Chondrocyte (in vitro differentiated cells): ENCODE results near the gene ARHGAP24. TPM values are rescaled to one million over a fixed set of nuclear protein-coding genes. Genes with fewer than 3 reads are reported as not detected.

Experiments
- DNase-seq: peaks from one replicate; pipeline ENCODE4 v3.0.0; 2021; ENCODE audit warnings: mixed read lengths, low spot score
- H3K27ac Mint-ChIP-seq: one replicate; pipeline ENCODE4 v1.8.0; 2021; ENCODE audit warnings: mild to moderate bottlenecking, moderate library complexity, mixed read lengths; ENCODE audit not compliant: unreplicated experiment
- H3K27me3 Mint-ChIP-seq: 2 replicates; pipeline ENCODE4 v1.8.0; 2021; ENCODE audit warnings: low read depth, mixed read lengths
- H3K36me3 Mint-ChIP-seq: 2 replicates; pipeline ENCODE4 v1.8.0; 2021; ENCODE audit warnings: low read depth, mixed read lengths
- H3K4me1 Mint-ChIP-seq: 2 replicates; pipeline ENCODE4 v1.8.0; 2021; ENCODE audit warnings: low read depth, mild to moderate bottlenecking, mixed read lengths
- H3K4me3 Mint-ChIP-seq: one replicate; pipeline ENCODE4 v1.8.0; 2021; ENCODE audit warnings: mild to moderate bottlenecking, moderate library complexity, mixed read lengths; ENCODE audit not compliant: unreplicated experiment
- H3K9me3 Mint-ChIP-seq: 2 replicates; pipeline ENCODE4 v1.8.0; 2021; ENCODE audit warnings: low read depth, mixed read lengths
- CTCF ChIP-seq: fragments of 200-600 bp; sonication (generic); IDR thresholded peaks from 2 replicates; pipeline ENCODE4 v1.5.0; 2021; ENCODE audit warnings: antibody characterized with exemption, mild to moderate bottlenecking, moderate library complexity
- total RNA-seq: library from RNA; stranded (reverse); gene quantifications from 3 replicates; pipeline ENCODE4 v1.2.1, GENCODE V29; 2021

The ARHGAP24 gene
- total RNA-seq, 1 donor from 2014 or later = 22.0 TPM

- Mint-ChIP-seq H3K9me3 (no peaks in the 10 kb centered on the region), H3K27me3 (no peaks in the 10 kb centered on the region), H3K27ac (peak overlapping the region; percentile 82), H3K36me3 (no peaks in the 10 kb centered on the region), H3K4me1 (peaks cover 89% of the 10 kb centered on the region), H3K4me3 (peak overlapping the region; percentile 12)
- no peak for DNase-seq
- TF ChIP-seq CTCF = no peak
Measured at GRCh38 chr4:85793233-85793585, 318.3 kb downstream of the ARHGAP24 start.

- Mint-ChIP-seq H3K4me1 (peaks cover 47% of the 10 kb centered on the region), H3K9me3 (peaks cover 4% of the 10 kb centered on the region), H3K27ac (peak overlapping the region; percentile 27), H3K4me3 (no peak overlapping the region), H3K27me3 (no peaks in the 10 kb centered on the region), H3K36me3 (peaks cover 2% of the 10 kb centered on the region)
- DNase-seq = no peak
- TF ChIP-seq CTCF = no peak
Measured at GRCh38 chr4:85798012-85798770, 323.2 kb downstream of the ARHGAP24 start.

- H3K27ac Mint-ChIP-seq = no peak overlapping the region
- peaks cover 4% of the 10 kb centered on the region for H3K9me3 Mint-ChIP-seq
- DNase-seq = no peak
- TF ChIP-seq CTCF = no peak
- peaks cover 29% of the 10 kb centered on the region for H3K4me1 Mint-ChIP-seq
- peaks cover 2% of the 10 kb centered on the region for H3K36me3 Mint-ChIP-seq
- no peaks in the 10 kb centered on the region for H3K27me3 Mint-ChIP-seq
- no peak overlapping the region for H3K4me3 Mint-ChIP-seq
Measured at GRCh38 chr4:85803856-85804255, 328.9 kb downstream of the ARHGAP24 start.

- Mint-ChIP-seq H3K9me3 (no peaks in the 10 kb centered on the region), H3K36me3 (no peaks in the 10 kb centered on the region), H3K4me3 (no peak overlapping the region), H3K4me1 (peaks cover 26% of the 10 kb centered on the region), H3K27me3 (no peaks in the 10 kb centered on the region), H3K27ac (no peak overlapping the region)
- DNase-seq = no peak
- TF ChIP-seq CTCF = no peak
Measured at GRCh38 chr4:85805891-85806290, 330.9 kb downstream of the ARHGAP24 start.

GRCh38 chr4:85806334-85806733 is 331.4 kb downstream of the ARHGAP24 start:
- H3K9me3 Mint-ChIP-seq = no peaks in the 10 kb centered on the region
- no peaks in the 10 kb centered on the region for H3K36me3 Mint-ChIP-seq
- no peaks in the 10 kb centered on the region for H3K27me3 Mint-ChIP-seq
- H3K27ac Mint-ChIP-seq = no peak overlapping the region
- peaks cover 26% of the 10 kb centered on the region for H3K4me1 Mint-ChIP-seq
- no peak for DNase-seq
- no peak overlapping the region for H3K4me3 Mint-ChIP-seq
- TF ChIP-seq CTCF = no peak
